DOHH2 (cell line): ENCODE results near the gene CST6.

Experiments used
- EZH2phosphoT487 ChIP-seq: fragments of 200-600 bp; sonication (generic); IDR thresholded peaks from 2 replicates; pipeline ENCODE4 v1.6.1; 2017; ENCODE audit warnings: borderline replicate concordance, mild to moderate bottlenecking, antibody characterized with exemption, low read length, moderate library complexity, mixed read lengths
- TF ChIP-seq, protein P1 (sequence below): fragments of 200-600 bp; sonication (generic); IDR thresholded peaks from one replicate; pipeline ENCODE4 v1.5.1; 2014; ENCODE audit warnings: antibody characterized with exemption, mild to moderate bottlenecking, low read depth, low read length; ENCODE audit not compliant: poor library complexity, severe bottlenecking

DNA sequence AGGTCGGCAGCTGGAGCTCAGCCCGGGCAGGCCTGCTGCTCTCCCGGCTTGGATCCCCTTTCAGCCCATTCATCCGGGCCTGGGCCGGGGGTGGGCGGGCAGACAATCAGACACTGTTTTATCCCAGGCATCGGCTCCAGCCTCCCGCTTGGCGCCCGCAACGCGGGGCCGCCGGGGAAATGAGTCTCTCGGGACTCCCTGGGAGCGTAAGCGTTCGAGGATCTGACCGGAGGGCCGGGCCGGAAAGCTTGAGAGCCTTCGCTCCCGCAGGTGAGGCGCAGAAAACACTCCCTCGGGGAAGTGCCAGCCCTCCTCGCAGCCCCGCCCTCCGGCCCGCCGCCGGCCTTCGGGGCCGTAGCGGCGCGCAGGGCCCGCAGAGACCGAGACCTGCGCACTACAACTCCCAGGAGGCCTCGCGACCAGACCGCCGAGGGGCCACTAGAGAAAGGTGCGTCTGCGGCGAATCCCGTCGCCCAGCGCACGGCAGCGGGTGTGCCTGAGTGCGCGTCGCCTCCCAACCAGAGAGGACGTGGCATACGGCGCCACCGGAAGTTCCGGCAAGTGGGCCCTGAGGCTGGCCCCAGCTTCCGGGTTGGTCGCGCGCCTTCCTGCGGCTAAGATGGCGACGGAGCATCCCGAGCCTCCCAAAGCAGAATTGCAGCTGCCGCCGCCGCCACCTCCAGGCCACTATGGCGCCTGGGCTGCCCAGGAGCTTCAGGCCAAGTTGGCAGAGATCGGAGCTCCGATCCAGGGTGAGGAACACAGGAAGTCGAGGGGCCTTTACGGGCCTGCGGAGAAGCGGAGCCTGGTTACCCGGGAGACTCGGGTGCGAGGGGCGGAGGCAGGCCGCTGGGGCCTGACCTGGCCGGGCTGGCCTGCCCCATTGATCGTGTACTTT, 40.2 kb downstream of the CST6 start, which contains the start of gene SF3B2:
- TF ChIP-seq EZH2phosphoT487: no peak
- TF ChIP-seq, protein P1, sequence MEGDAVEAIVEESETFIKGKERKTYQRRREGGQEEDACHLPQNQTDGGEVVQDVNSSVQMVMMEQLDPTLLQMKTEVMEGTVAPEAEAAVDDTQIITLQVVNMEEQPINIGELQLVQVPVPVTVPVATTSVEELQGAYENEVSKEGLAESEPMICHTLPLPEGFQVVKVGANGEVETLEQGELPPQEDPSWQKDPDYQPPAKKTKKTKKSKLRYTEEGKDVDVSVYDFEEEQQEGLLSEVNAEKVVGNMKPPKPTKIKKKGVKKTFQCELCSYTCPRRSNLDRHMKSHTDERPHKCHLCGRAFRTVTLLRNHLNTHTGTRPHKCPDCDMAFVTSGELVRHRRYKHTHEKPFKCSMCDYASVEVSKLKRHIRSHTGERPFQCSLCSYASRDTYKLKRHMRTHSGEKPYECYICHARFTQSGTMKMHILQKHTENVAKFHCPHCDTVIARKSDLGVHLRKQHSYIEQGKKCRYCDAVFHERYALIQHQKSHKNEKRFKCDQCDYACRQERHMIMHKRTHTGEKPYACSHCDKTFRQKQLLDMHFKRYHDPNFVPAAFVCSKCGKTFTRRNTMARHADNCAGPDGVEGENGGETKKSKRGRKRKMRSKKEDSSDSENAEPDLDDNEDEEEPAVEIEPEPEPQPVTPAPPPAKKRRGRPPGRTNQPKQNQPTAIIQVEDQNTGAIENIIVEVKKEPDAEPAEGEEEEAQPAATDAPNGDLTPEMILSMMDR: no peak
